A172 (cell line): ENCODE results near the gene IDUA. TPM values are rescaled to one million over a fixed set of nuclear protein-coding genes. Genes with fewer than 3 reads are reported as not detected.
A peak's percentile ranks its signal among the peaks of the same experiment; 100 is the strongest.

Experiments used
- DNase-seq: peaks from one replicate; pipeline ENCODE4 v3.0.0-alpha.2; 2015; ENCODE audit warnings: low spot score
- total RNA-seq: library from RNA; depleted of rRNA; stranded (reverse); fragments of >200 nt; shearing (Covaris generic); gene quantifications from 2 replicates; pipeline ENCODE4 v1.2.3, GENCODE V29; 2014

Gene IDUA
- total RNA-seq, 1 experiment from 2014 or later: 14.1 TPM

DNA sequence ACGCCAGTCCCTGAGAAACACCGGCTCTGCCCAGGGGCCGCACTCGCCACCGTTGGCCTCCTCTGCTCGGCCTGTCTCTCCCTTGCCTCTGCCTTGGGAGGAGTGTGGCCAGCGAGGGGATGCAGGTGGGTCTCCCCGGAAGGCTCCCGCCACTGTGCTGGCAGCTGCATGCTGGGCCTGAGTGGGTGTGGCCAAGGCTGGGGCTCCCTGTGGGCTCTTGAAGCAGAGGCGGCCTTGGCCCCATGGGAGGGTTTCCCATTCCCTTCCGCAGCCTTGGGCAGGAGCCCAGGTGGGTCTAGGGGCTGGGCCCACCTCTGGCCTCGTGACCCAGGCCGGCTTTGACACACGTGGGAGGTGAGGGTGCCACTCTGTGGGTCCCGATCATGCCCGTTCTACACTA is 43.7 kb downstream of the IDUA start:
- DNase-seq: no peak

DNA sequence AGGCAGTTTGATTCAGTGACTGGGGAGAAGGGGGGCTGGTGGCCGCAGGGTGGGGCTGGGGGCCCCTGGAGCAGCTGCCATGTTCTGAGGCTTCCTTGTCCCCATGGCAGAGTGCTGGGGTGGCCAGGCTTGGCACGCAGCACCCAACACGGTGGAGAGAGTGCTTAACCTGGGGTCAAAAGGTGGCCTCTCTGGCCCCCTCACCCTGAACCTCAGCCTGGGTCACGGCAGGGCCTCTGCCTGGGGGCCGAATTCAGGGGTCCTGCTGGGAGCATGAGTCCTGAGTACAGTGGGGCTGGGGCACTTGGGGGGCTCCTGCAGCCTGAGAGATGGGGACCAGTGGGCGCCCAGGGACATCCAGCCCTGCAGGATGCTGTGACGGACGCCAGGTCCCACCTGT is 44.5 kb downstream of the IDUA start:
- DNase-seq: no peak

DNA sequence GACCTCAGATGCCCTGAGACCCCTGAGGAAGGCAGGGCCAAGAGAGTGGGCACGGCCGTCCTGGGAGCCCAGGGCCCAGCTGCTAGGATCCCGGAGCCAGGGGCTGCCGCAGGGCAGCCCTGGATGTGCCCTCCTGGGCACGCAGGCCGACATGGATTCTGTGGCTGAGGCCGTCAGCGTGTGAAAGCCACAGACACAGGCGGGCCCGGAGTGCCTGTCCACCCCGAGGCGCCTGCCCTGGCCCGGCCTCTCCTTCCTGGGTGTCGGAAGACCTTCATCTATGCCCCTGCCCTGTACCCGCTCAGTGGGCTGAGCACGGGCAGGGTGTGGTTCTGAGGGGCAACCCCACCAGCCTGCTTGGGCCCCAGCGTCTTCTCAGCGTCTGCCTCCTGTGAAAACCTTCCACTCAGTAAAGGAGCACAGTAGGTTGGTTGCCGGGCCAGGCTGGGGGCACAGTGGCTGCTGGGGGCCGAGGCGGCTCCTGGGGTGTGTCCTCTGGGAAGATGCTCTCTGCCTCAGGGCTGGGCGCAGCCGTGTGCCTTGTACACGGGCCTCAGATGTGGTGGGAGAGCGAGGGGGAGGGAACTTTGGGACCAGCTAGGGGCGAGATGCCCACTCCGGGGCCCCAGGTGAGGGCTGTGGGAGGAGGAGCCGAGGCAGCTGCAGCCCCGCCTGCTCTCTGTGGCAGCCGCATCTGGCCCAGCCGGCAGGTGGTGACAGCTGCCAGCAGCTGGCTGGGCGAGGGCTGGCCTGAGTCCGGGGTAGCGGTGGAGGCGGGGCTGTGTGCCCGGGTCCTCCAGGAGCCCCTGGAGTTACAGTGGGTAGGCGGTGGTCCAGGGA is 45.3 kb downstream of the IDUA start:
- DNase-seq: no peak

- DNase-seq: no peak
Measured at GRCh38 chr4:1032861-1033260, 46.0 kb downstream of the IDUA start.

- peak; percentile 52 for DNase-seq
Measured at GRCh38 chr4:1033840-1034551, 47.2 kb downstream of the IDUA start.

- DNase-seq: no peak
Measured at GRCh38 chr4:1035510-1035909, 48.7 kb downstream of the IDUA start.

GRCh38 chr4:1036095-1036494 is 49.3 kb downstream of the IDUA start:
- no peak for DNase-seq

DNA sequence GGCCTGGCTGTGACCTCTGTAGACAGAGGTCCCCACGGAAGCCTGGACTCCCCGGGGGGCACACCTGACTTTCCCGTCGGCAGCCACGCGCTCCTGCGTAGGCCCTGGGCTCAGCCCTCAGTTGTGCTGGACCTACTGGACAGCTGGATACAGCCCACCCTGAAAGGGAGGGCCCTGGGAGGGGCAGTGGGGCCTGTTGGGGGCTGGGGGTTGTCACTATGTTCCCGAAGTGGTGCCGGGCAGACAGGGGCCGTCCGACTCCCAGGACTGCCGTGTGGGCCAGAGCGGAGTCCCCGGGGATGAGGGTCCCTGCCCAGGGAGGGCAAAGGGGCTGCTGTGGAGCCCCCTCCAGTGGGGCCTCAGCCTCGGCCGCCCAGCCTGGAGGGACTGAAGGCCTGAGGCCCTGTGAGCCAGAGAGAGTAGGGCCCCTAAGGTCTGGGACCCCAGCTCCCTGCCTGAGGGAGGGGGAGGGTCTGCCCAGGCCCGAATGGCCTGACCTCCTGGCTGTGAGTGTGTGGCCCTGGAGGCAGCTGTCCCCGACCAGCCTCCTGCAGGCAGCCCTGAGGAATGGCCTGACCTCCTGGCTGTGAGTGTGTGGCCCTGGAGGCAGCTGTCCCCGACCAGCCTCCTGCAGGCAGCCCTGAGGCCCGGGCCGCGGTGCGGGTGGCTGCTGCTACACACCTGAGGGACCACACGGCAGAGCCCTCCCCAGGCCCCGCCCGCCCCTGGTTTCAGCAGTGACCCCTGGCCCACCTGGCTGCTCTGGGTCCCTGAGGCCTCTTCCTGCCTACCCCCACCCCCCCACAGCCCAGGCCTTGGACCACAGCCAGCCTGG is 50.3 kb downstream of the IDUA start:
- DNase-seq: no peak

DNA sequence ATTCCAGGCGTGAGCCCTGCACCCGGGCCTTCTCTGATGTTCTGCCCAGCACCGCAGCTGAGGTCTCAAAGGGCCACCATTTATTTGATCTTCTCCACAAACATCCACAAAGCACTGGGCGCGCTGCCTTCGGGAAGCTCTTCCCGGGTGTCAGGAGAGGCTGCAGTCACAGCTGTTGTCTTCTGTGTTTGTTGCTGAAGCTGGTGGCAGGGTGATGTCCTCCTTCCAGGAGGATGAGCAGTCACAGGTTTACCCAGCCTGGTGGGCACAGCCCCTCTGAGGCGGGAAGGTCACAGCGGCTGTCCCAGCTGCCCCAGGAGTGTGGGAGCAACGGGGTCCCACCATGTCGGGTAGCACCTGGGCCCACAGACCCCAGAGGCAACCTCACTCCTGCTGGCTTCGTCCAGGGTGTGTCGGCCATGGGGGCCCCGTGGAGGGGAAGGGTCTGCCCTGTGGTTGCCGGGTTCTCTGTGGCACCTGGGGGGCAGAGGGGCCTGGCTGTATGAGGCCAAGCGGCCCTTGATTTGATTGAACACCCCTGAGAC is 52.2 kb downstream of the IDUA start:
- DNase-seq: no peak

DNA sequence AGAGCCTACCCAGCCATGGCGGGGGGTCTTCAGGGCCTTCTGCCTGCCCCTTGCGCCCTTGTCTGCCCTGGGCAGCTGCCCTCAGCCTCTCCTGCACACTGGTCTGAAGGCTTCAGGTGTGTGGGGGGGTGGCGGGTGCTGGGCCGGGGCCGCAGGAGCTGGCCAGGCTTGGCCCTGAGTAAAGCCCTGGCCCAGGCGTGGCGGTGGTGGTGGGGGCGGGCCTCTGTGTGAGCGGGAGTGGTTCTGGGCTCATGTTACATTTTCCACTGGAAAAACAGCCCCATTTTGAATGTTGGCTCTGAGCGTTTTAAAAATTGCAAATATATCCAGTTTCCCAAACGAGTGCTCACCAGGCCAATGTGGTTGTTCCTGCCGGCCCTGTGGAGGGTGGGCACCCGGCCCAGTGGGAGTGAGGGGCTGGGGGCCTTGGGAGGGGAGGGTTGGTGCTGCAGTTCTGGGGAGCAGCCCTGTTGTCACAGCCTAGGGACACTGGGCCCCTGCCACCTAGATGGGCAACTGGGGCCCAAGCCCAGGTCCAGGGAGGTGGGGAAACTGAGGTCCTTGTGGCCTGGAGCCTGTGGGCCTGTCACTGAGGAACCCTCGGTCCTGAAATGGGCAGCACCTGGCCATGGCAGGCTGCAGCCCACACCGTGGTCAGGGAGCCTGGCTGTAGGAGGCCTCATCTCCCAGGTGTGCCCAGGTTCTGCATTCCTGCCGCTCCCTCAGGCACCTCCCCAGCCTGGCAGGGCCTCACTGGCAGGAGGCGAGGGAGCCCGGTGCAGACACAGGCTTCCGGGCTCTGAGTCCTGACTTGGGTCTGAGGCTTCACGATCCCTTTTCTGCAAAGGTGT is 52.9 kb downstream of the IDUA start:
- DNase-seq: peak; percentile 43

GRCh38 chr4:1040344-1041146 is 53.7 kb downstream of the IDUA start:
- no peak for DNase-seq

DNA sequence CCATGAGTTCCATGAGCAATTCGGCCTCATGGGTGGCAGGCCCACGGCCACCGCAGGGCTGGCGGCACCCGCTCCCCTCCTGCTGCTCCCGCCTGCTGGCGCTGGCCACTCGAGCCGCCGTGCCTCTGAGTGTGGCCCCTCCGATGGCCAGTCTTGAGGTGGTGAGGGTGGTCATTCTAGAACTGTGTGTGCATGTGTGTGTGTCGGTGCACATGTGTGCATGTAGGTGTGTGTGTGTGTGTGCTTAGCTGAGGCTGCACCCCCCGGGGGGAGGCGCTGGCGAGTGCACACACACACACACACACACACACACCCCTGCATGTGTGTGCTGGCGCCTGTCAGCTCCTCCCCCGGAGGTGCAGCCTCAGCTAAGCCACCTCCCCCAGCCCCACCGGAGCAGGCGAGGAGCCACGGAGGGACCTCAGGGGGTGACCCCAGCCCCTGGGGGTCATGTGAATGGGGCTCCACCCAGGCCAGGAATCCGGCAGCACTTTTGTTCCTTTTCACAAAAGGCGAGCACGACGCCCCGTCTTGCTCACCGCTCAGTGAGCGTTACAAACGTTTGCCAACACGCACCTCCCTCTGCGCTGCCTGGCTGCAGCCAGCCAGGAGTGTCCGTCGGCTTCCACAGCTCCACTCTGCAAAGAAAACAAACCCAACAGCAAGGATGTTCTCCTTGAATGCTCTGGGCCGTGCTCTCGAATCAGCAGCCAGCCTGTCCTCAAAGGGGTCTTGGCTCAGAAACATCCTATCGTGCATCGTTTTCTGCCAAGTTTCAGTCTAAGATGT is 54.5 kb downstream of the IDUA start:
- peak; percentile 59 for DNase-seq

- DNase-seq: no peak
Measured at GRCh38 chr4:1041936-1042330, 55.1 kb downstream of the IDUA start.

GRCh38 chr4:1042352-1043055 is 55.7 kb downstream of the IDUA start:
- no peak for DNase-seq

DNA sequence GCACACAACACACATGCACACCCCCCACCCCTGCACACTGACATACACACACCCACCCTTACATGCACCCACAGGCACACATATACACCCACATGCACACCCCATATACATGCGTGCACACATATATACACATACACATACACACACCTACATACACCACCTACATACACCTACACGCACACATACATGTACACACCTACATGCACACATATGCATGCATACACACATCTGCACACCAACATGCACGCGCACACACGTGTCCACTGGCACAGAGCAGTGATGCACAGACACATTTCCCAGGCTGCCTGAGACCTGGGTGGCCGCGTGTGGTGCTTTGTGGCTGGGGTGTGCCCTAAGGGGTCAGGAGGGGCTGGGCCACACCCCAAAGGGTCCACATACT is 56.3 kb downstream of the IDUA start:
- no peak for DNase-seq

DNA sequence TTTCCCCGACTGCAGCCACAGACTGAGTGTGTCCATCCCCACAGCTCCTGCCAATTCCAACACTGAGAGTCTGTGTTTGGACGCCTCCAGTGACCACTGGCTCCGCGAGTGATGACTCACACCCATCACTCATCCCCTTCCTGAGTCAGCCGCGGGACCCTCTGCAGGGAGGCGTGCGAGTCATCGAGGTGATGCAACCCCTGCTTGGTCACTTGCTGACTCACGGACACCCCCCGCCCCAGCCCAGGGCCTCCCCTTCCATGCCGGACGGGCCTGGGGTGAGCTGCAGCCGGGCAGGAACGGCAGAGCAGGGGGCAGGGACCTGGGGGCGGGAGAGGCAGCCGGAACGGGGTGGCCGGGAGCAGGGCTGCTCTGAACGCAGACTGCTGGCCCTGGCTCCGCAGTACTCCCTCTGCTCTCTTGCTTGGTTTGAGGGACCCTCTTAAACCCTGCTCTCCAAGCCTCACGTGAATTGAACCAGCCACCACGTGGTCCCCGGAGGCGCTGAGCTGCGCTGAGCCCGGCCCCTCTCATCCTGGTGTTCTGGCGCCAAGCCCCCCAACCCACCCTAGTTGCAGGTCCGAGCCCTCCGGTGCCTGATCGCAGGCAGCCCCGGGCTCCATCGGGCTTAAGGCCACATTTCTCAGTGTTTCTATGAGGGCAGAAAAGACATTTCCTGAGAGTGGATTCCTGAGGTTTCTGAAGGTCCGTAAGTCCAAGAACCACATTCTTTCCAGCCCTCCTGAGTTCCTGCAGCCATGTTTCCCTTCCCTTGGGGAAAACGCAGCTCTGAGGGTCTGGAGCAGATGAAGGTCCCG is 57.0 kb downstream of the IDUA start:
- peak; percentile 99 for DNase-seq

- DNase-seq: no peak
Measured at GRCh38 chr4:1044469-1045192, 57.8 kb downstream of the IDUA start.
